GM13976 (cell line): ENCODE results near the gene ZCWPW2.

ENCODE experiments used
- DNase-seq: peaks from one replicate; pipeline ENCODE4 v3.0.0; 2012; ENCODE audit warnings: low spot score
- CTCF ChIP-seq: IDR thresholded peaks from 2 replicates; pipeline ENCODE4 v1.5.1; 2012; ENCODE audit warnings: borderline replicate concordance, mild to moderate bottlenecking; ENCODE audit not compliant: insufficient read depth; ENCODE audit errors: extremely low read depth, missing control alignments, control extremely low read depth
- in situ Hi-C: fragments of 300-500 bp; cut with MboI; formaldehyde crosslinking; loops from one replicate; pipeline ENCODE4 v1.12.0; 2022; ENCODE audit warnings: low sequenced_read_pairs, mixed read lengths, inconsistent platforms; ENCODE audit not compliant: unreplicated experiment

The ZCWPW2 gene

GRCh38 chr3:28348629-28349468, at the start of gene ZCWPW2, which contains the start of gene AZI2:
TSS of gene ZCWPW2 (plus strand) at chr3:28348721. CDS start at chr3:28413069, 64,348 bp downstream.
TSS of gene AZI2 (minus strand) at chr3:28348824. CDS start at chr3:28340617, 8,207 bp downstream.
- peak; percentile 89 for DNase-seq
- in situ Hi-C loops = loop anchor here (25.0 kb wide), 1 partner anchor 1037 kb away; no protein-coding TSS in a partner anchor
- peak; percentile 25 for TF ChIP-seq CTCF

- in situ Hi-C loops = loop anchor here (25.0 kb wide), 2 partner anchors 587 to 837 kb away; partner anchors contain the start of gene EOMES
- TF ChIP-seq CTCF = no peak
Observed at GRCh38 chr3:28299705-28300104, 48.8 kb upstream of the ZCWPW2 start.

GRCh38 chr3:28300345-28300962, 48.1 kb upstream of the ZCWPW2 start:
- DNase-seq = no peak
- no peak for TF ChIP-seq CTCF
- in situ Hi-C loops = loop anchor here (25.0 kb wide), 2 partner anchors 588 to 838 kb away; partner anchors contain the start of gene EOMES

More at GRCh38 chr3:28299705-28300104, 48.8 kb upstream of the ZCWPW2 start:
- no peak for DNase-seq

GRCh38 chr3:28301688-28302087, 46.8 kb upstream of the ZCWPW2 start:
- in situ Hi-C loops = loop anchor here (25.0 kb wide), 2 partner anchors 589 to 839 kb away; partner anchors contain the start of gene EOMES
- no peak for TF ChIP-seq CTCF
- no peak for DNase-seq

GRCh38 chr3:28308196-28308595, 40.3 kb upstream of the ZCWPW2 start:
- DNase-seq = no peak
- TF ChIP-seq CTCF = no peak
- in situ Hi-C loops = loop anchor here (25.0 kb wide), 2 partner anchors 596 to 846 kb away; partner anchors contain the start of gene EOMES

- in situ Hi-C loops = loop anchor here (25.0 kb wide), 2 partner anchors 603 to 853 kb away; partner anchors contain the start of gene EOMES
- no peak for DNase-seq
- no peak for TF ChIP-seq CTCF
Observed at GRCh38 chr3:28315711-28316110, 32.8 kb upstream of the ZCWPW2 start.
